Ishikawa (cell line): ENCODE results near the gene PRKCB.

Source experiments
- CEBPB ChIP-seq: IDR thresholded peaks from 2 replicates; pipeline ENCODE4 v1.6.1; 2012
- EGR1 ChIP-seq: IDR thresholded peaks from 2 replicates; pipeline ENCODE4 v1.6.1; 2012
- RAD21 ChIP-seq: IDR thresholded peaks from 2 replicates; pipeline ENCODE4 v1.6.1; 2012; ENCODE audit warnings: low read depth
- REST ChIP-seq: IDR thresholded peaks from 2 replicates; pipeline ENCODE4 v1.6.1; 2012; ENCODE audit warnings: low read depth, mild to moderate bottlenecking
- TAF1 ChIP-seq: IDR thresholded peaks from 2 replicates; pipeline ENCODE4 v1.6.1; 2012; ENCODE audit warnings: low read depth, mild to moderate bottlenecking
- YY1 ChIP-seq: IDR thresholded peaks from 2 replicates; pipeline ENCODE4 v1.6.1; 2012; ENCODE audit warnings: low read depth

GRCh38 chr16:23965137-23965733, 129.5 kb downstream of the PRKCB start:
- TF ChIP-seq CEBPB: no peak
- TF ChIP-seq TAF1: no peak
- TF ChIP-seq EGR1: no peak
- no peak for TF ChIP-seq REST
- TF ChIP-seq YY1: no peak
- TF ChIP-seq RAD21: no peak
